Glutamatergic neuron (in vitro differentiated cells): ENCODE results near the gene UBD. TPM values are rescaled to one million over a fixed set of nuclear protein-coding genes. Genes with fewer than 3 reads are reported as not detected.

ENCODE experiments used
- DNase-seq: peaks from one replicate; pipeline ENCODE4 v3.0.0; 2022
- H3K27ac Mint-ChIP-seq: one replicate; pipeline ENCODE4 v1.8.0; 2020; ENCODE audit warnings: mild to moderate bottlenecking, mixed read lengths, inconsistent platforms; ENCODE audit not compliant: unreplicated experiment
- H3K27me3 Mint-ChIP-seq: one replicate; pipeline ENCODE4 v1.8.0; 2020; ENCODE audit warnings: mild to moderate bottlenecking, moderate library complexity, mixed read lengths, inconsistent platforms; ENCODE audit not compliant: unreplicated experiment
- H3K36me3 Mint-ChIP-seq: one replicate; pipeline ENCODE4 v1.8.0; 2020; ENCODE audit warnings: mild to moderate bottlenecking, mixed read lengths, inconsistent platforms; ENCODE audit not compliant: unreplicated experiment
- H3K4me1 Mint-ChIP-seq: one replicate; pipeline ENCODE4 v1.8.0; 2020; ENCODE audit warnings: mild to moderate bottlenecking, low read depth, mixed read lengths, inconsistent platforms; ENCODE audit not compliant: unreplicated experiment
- H3K4me3 Mint-ChIP-seq: one replicate; pipeline ENCODE4 v1.8.0; 2020; ENCODE audit warnings: mild to moderate bottlenecking, mixed read lengths, inconsistent platforms; ENCODE audit not compliant: unreplicated experiment
- H3K9me3 Mint-ChIP-seq: one replicate; pipeline ENCODE4 v1.8.0; 2020; ENCODE audit warnings: mild to moderate bottlenecking, moderate library complexity, mixed read lengths, inconsistent platforms; ENCODE audit not compliant: unreplicated experiment
- CTCF ChIP-seq: fragments of 200-600 bp; sonication (generic); IDR thresholded peaks from one replicate; pipeline ENCODE4 v1.5.0; 2021; ENCODE audit not compliant: partially characterized antibody, unreplicated experiment
- total RNA-seq: library from RNA; stranded (reverse); fragmentation: NEBNext Ultra II Directional; extraction: Animal tissue kit (Norgen Biotek cat#: 25700); gene quantifications from one replicate; pipeline ENCODE4 v1.2.1, GENCODE V29; 2021; ENCODE audit not compliant: unreplicated experiment

Gene UBD
- total RNA-seq, 1 donor from 2014 or later: not detected

- Mint-ChIP-seq H3K4me1 (no peaks in the 10 kb centered on the region), H3K9me3 (no peaks in the 10 kb centered on the region), H3K36me3 (no peaks in the 10 kb centered on the region), H3K27ac (no peak overlapping the region), H3K4me3 (no peak overlapping the region), H3K27me3 (peaks cover 4% of the 10 kb centered on the region)
- no peak for DNase-seq
- TF ChIP-seq CTCF: no peak
These were observed 5.3 kb upstream of the UBD start for GRCh38 chr6:29564875-29565274.

- Mint-ChIP-seq H3K27me3 (peaks cover 4% of the 10 kb centered on the region), H3K4me1 (no peaks in the 10 kb centered on the region), H3K4me3 (no peak overlapping the region), H3K27ac (no peak overlapping the region), H3K36me3 (no peaks in the 10 kb centered on the region), H3K9me3 (no peaks in the 10 kb centered on the region)
- no peak for TF ChIP-seq CTCF
- no peak for DNase-seq
These were observed 4.0 kb upstream of the UBD start for GRCh38 chr6:29563435-29563965.

- peaks cover 3% of the 10 kb centered on the region for H3K27me3 Mint-ChIP-seq
- no peak overlapping the region for H3K27ac Mint-ChIP-seq
- no peaks in the 10 kb centered on the region for H3K9me3 Mint-ChIP-seq
- DNase-seq: no peak
- TF ChIP-seq CTCF: no peak
- no peaks in the 10 kb centered on the region for H3K4me1 Mint-ChIP-seq
- H3K36me3 Mint-ChIP-seq: no peaks in the 10 kb centered on the region
- H3K4me3 Mint-ChIP-seq: no peak overlapping the region
These were observed 2.2 kb upstream of the UBD start for GRCh38 chr6:29561606-29562181.

GRCh38 chr6:29561091-29561490 lies 1.6 kb upstream of the UBD start:
- TF ChIP-seq CTCF: no peak
- Mint-ChIP-seq H3K36me3 (no peaks in the 10 kb centered on the region), H3K27ac (no peak overlapping the region), H3K4me3 (no peak overlapping the region), H3K9me3 (no peaks in the 10 kb centered on the region), H3K4me1 (no peaks in the 10 kb centered on the region), H3K27me3 (peaks cover 6% of the 10 kb centered on the region)
- DNase-seq: no peak

GRCh38 chr6:29558439-29559079 lies 973 bp downstream of the UBD start:
- H3K4me3 Mint-ChIP-seq: no peak overlapping the region
- no peak overlapping the region for H3K27ac Mint-ChIP-seq
- peaks cover 4% of the 10 kb centered on the region for H3K36me3 Mint-ChIP-seq
- DNase-seq: no peak
- H3K27me3 Mint-ChIP-seq: peaks cover 18% of the 10 kb centered on the region
- TF ChIP-seq CTCF: no peak
- no peaks in the 10 kb centered on the region for H3K4me1 Mint-ChIP-seq
- peaks cover 5% of the 10 kb centered on the region for H3K9me3 Mint-ChIP-seq
